HEK293 (cell line): ENCODE measurements around the gene TP53BP1.

Experiments
- AEBP2 ChIP-seq: fragments of 450-650 bp; formaldehyde crosslinking; IDR thresholded peaks from 2 replicates; pipeline ENCODE4 v1.5.1; 2016; ENCODE audit warnings: missing biosample characterization, missing genetic modification characterization, borderline replicate concordance
- EGR2 ChIP-seq: fragments of 450-650 bp; formaldehyde crosslinking; IDR thresholded peaks from 2 replicates; pipeline ENCODE4 v1.5.1; 2016; ENCODE audit warnings: low read depth, missing biosample characterization, missing genetic modification characterization
- KLF10 ChIP-seq: fragments of 450-650 bp; IDR thresholded peaks from 2 replicates; pipeline ENCODE4 v1.5.1; 2018; ENCODE audit warnings: missing biosample characterization, mild to moderate bottlenecking, missing genetic modification characterization
- KLF9 ChIP-seq: fragments of 450-650 bp; formaldehyde crosslinking; IDR thresholded peaks from 2 replicates; pipeline ENCODE4 v1.5.1; 2016; ENCODE audit warnings: missing biosample characterization, missing genetic modification characterization, low read depth
- MYNN ChIP-seq: fragments of 450-650 bp; formaldehyde crosslinking; IDR thresholded peaks from 2 replicates; pipeline ENCODE4 v1.5.1; 2016; ENCODE audit warnings: missing biosample characterization, missing genetic modification characterization, borderline replicate concordance
- OVOL3 ChIP-seq: fragments of 450-650 bp; formaldehyde crosslinking; IDR thresholded peaks from 2 replicates; pipeline ENCODE4 v1.5.1; 2016; ENCODE audit warnings: missing biosample characterization, missing genetic modification characterization
- SP7 ChIP-seq: fragments of 450-650 bp; formaldehyde crosslinking; IDR thresholded peaks from 2 replicates; pipeline ENCODE4 v1.5.1; 2016; ENCODE audit warnings: missing biosample characterization, missing genetic modification characterization
- WT1 ChIP-seq: fragments of 450-650 bp; formaldehyde crosslinking; IDR thresholded peaks from 2 replicates; pipeline ENCODE4 v1.5.1; 2016; ENCODE audit warnings: missing biosample characterization, missing genetic modification characterization
- ZBTB17 ChIP-seq: fragments of 450-650 bp; formaldehyde crosslinking; IDR thresholded peaks from 2 replicates; pipeline ENCODE4 v1.5.1; 2016; ENCODE audit warnings: missing biosample characterization, missing genetic modification characterization
- ZBTB21 ChIP-seq: fragments of 450-650 bp; formaldehyde crosslinking; IDR thresholded peaks from 2 replicates; pipeline ENCODE4 v1.5.1; 2017; ENCODE audit warnings: missing biosample characterization, missing genetic modification characterization
- ZBTB26 ChIP-seq: fragments of 450-650 bp; formaldehyde crosslinking; optimal IDR thresholded peaks from 2 replicates; pipeline ENCODE3; 2016; ENCODE audit warnings: missing biosample characterization, mild to moderate bottlenecking, missing genetic modification characterization
- ZFHX2 ChIP-seq: fragments of 450-650 bp; formaldehyde crosslinking; conservative IDR thresholded peaks from 2 replicates; pipeline ENCODE4 v1.5.1; 2016; ENCODE audit warnings: missing biosample characterization, missing genetic modification characterization
- ZFP3 ChIP-seq: fragments of 450-650 bp; formaldehyde crosslinking; IDR thresholded peaks from 2 replicates; pipeline ENCODE4 v1.5.1; 2016; ENCODE audit warnings: low read depth, missing biosample characterization, missing genetic modification characterization
- ZIC2 ChIP-seq: fragments of 450-650 bp; formaldehyde crosslinking; IDR thresholded peaks from 2 replicates; pipeline ENCODE4 v1.5.1; 2016; ENCODE audit warnings: missing biosample characterization, missing genetic modification characterization
- ZNF112 ChIP-seq: fragments of 450-650 bp; formaldehyde crosslinking; IDR thresholded peaks from 2 replicates; pipeline ENCODE4 v1.5.0; 2017; ENCODE audit warnings: missing biosample characterization, missing genetic modification characterization
- ZNF214 ChIP-seq: fragments of 450-650 bp; formaldehyde crosslinking; IDR thresholded peaks from 2 replicates; pipeline ENCODE4 v1.5.1; 2017; ENCODE audit warnings: missing biosample characterization, mild to moderate bottlenecking, missing genetic modification characterization, borderline replicate concordance
- ZNF223 ChIP-seq: fragments of 450-650 bp; formaldehyde crosslinking; IDR thresholded peaks from 2 replicates; pipeline ENCODE4 v1.5.1; 2016; ENCODE audit warnings: missing biosample characterization, missing genetic modification characterization
- ZNF24 ChIP-seq: fragments of 450-650 bp; formaldehyde crosslinking; IDR thresholded peaks from 2 replicates; pipeline ENCODE4 v1.5.1; 2016; ENCODE audit warnings: missing biosample characterization, missing genetic modification characterization
- ZNF274 ChIP-seq, 2 experiments: fragments of 200-500 bp in 1 of 2; fragments of 450-650 bp in 1 of 2; sonication (Bioruptor generic) in 1 of 2; formaldehyde crosslinking in 1 of 2; IDR thresholded peaks; 2 replicates each; pipeline versions ENCODE4 v1.5.1 to v1.6.1; 2014 to 2016; ENCODE audit warnings: borderline replicate concordance in 1 of 2, inconsistent platforms in 1 of 2, low read length in 1 of 2, missing biosample characterization in 1 of 2, missing genetic modification characterization in 1 of 2
- ZNF350 ChIP-seq: fragments of 450-650 bp; formaldehyde crosslinking; IDR thresholded peaks from 2 replicates; pipeline ENCODE4 v1.5.0; 2017; ENCODE audit warnings: missing biosample characterization, mild to moderate bottlenecking, missing genetic modification characterization
- ZNF354C ChIP-seq: fragments of 450-650 bp; formaldehyde crosslinking; IDR thresholded peaks from 2 replicates; pipeline ENCODE4 v1.5.1; 2016; ENCODE audit warnings: missing biosample characterization, missing genetic modification characterization, low read depth, borderline replicate concordance
- ZNF362 ChIP-seq: fragments of 450-650 bp; formaldehyde crosslinking; IDR thresholded peaks from 2 replicates; pipeline ENCODE4 v1.5.1; 2016; ENCODE audit warnings: missing biosample characterization, missing genetic modification characterization
- ZNF391 ChIP-seq: fragments of 450-650 bp; formaldehyde crosslinking; IDR thresholded peaks from 2 replicates; pipeline ENCODE4 v1.5.1; 2016; ENCODE audit warnings: low read depth, missing biosample characterization, missing genetic modification characterization, borderline replicate concordance
- ZNF48 ChIP-seq: fragments of 450-650 bp; formaldehyde crosslinking; IDR thresholded peaks from 2 replicates; pipeline ENCODE4 v1.5.1; 2016; ENCODE audit warnings: missing biosample characterization, missing genetic modification characterization
- ZNF514 ChIP-seq: fragments of 450-650 bp; formaldehyde crosslinking; IDR thresholded peaks from 2 replicates; pipeline ENCODE4 v1.5.1; 2016; ENCODE audit warnings: missing biosample characterization, missing genetic modification characterization
- ZNF548 ChIP-seq: fragments of 450-650 bp; formaldehyde crosslinking; IDR thresholded peaks from 2 replicates; pipeline ENCODE4 v1.5.1; 2016; ENCODE audit warnings: missing biosample characterization, missing genetic modification characterization
- ZNF561 ChIP-seq: fragments of 450-650 bp; IDR thresholded peaks from 2 replicates; pipeline ENCODE4 v1.5.1; 2018; ENCODE audit warnings: missing biosample characterization, missing genetic modification characterization, borderline replicate concordance
- ZNF571 ChIP-seq: fragments of 450-650 bp; formaldehyde crosslinking; IDR thresholded peaks from 2 replicates; pipeline ENCODE4 v1.5.0; 2017; ENCODE audit warnings: missing biosample characterization, missing genetic modification characterization
- ZNF580 ChIP-seq: fragments of 450-650 bp; formaldehyde crosslinking; IDR thresholded peaks from 2 replicates; pipeline ENCODE4 v1.5.1; 2016; ENCODE audit warnings: missing biosample characterization, missing genetic modification characterization
- ZNF585B ChIP-seq: fragments of 450-650 bp; formaldehyde crosslinking; IDR thresholded peaks from 2 replicates; pipeline ENCODE4 v1.5.1; 2016; ENCODE audit warnings: missing biosample characterization, missing genetic modification characterization
- ZNF610 ChIP-seq: fragments of 450-650 bp; formaldehyde crosslinking; IDR thresholded peaks from 2 replicates; pipeline ENCODE4 v1.5.1; 2016; ENCODE audit warnings: missing biosample characterization, missing genetic modification characterization, borderline replicate concordance
- ZNF623 ChIP-seq: fragments of 450-650 bp; formaldehyde crosslinking; IDR thresholded peaks from 2 replicates; pipeline ENCODE4 v1.5.1; 2016; ENCODE audit warnings: missing biosample characterization, missing genetic modification characterization
- ZNF629 ChIP-seq: fragments of 450-650 bp; formaldehyde crosslinking; IDR thresholded peaks from 2 replicates; pipeline ENCODE4 v1.5.1; 2017; ENCODE audit warnings: missing biosample characterization, missing genetic modification characterization
- ZNF677 ChIP-seq: fragments of 450-650 bp; IDR thresholded peaks from 2 replicates; pipeline ENCODE4 v1.5.0; 2018; ENCODE audit warnings: missing biosample characterization, mild to moderate bottlenecking, missing genetic modification characterization, moderate library complexity
- ZNF704 ChIP-seq: fragments of 450-650 bp; formaldehyde crosslinking; IDR thresholded peaks from 2 replicates; pipeline ENCODE4 v1.5.1; 2016; ENCODE audit warnings: missing biosample characterization, missing genetic modification characterization
- ZSCAN23 ChIP-seq: fragments of 450-650 bp; formaldehyde crosslinking; IDR thresholded peaks from 2 replicates; pipeline ENCODE4 v1.5.1; 2016; ENCODE audit warnings: missing biosample characterization, missing genetic modification characterization

TP53BP1 gene

GRCh38 chr15:43510200-43511011 lies 17.4 kb upstream of the TP53BP1 start (continued):
- TF ChIP-seq ZNF629 (tag by site-specific recombination) = peak; percentile 38; the same call in 1 of the 2 replicates
- no peak for TF ChIP-seq ZNF585B
- peak; percentile 85 for TF ChIP-seq EGR2 (tag by site-specific recombination)
- no peak for TF ChIP-seq OVOL3 (tag by site-specific recombination)
- TF ChIP-seq ZNF274 (IDR thresholded peaks at IDR 0.05; ENCODE audit: low read length) = no peak
- TF ChIP-seq ZNF274 (tag by site-specific recombination; IDR thresholded peaks at IDR 0.05; ENCODE audit: borderline replicate concordance) = no peak
- no peak for TF ChIP-seq ZSCAN23
- peak; percentile 83 for TF ChIP-seq ZFHX2 (tag by site-specific recombination)
- TF ChIP-seq ZNF214 (tag by site-specific recombination) = no peak
- peak; percentile 42; the same call in 1 of the 2 replicates for TF ChIP-seq ZNF610 (tag by site-specific recombination)
- TF ChIP-seq ZNF391 (tag by site-specific recombination) = no peak
- no peak for TF ChIP-seq AEBP2
- TF ChIP-seq ZNF677 (tag by site-specific recombination) = no peak
- TF ChIP-seq ZBTB21 = 0 out of 2 replicates have a peak, but pooled peaks have one; percentile 42
- peak; percentile 73 for TF ChIP-seq ZBTB26 (tag by site-specific recombination)
- no peak for TF ChIP-seq ZIC2 (tag by site-specific recombination)
- no peak for TF ChIP-seq ZFP3 (tag by site-specific recombination)
- TF ChIP-seq ZNF571 (tag by site-specific recombination) = no peak
- TF ChIP-seq ZNF362 (tag by site-specific recombination) = no peak; the same call in 1 of the 2 replicates
- no peak for TF ChIP-seq ZNF48 (tag by site-specific recombination)
- peak; percentile 51 for TF ChIP-seq SP7 (tag by site-specific recombination)
- TF ChIP-seq ZNF561 (tag by site-specific recombination) = 0 out of 2 replicates have a peak, but pooled peaks have one; percentile 25
- no peak for TF ChIP-seq ZNF354C
- no peak for TF ChIP-seq ZNF350 (tag by site-specific recombination)
- TF ChIP-seq WT1 (tag by site-specific recombination) = 0 out of 2 replicates have a peak, but pooled peaks have one; percentile 29
- TF ChIP-seq MYNN (tag by site-specific recombination) = 0 out of 2 replicates have a peak, but pooled peaks have one; percentile 97
- TF ChIP-seq ZNF223 = no peak
- TF ChIP-seq KLF10 (tag by site-specific recombination) = peak; percentile 70
- no peak for TF ChIP-seq ZNF548 (tag by site-specific recombination)
- TF ChIP-seq ZNF24 = peak; percentile 66; the same call in 1 of the 2 replicates
- peak; percentile 54; the same call in 1 of the 2 replicates for TF ChIP-seq ZBTB17 (tag by site-specific recombination)
- 0 out of 2 replicates have a peak, but pooled peaks have one; percentile 45 for TF ChIP-seq ZNF580 (tag by site-specific recombination)
- TF ChIP-seq KLF9 (tag by site-specific recombination) = peak; percentile 98
- no peak for TF ChIP-seq ZNF704 (tag by site-specific recombination)
- no peak for TF ChIP-seq ZNF514 (tag by site-specific recombination)
- no peak for TF ChIP-seq ZNF623
- TF ChIP-seq ZNF112 = no peak
